ENCODE data around the gene ODAD3. TPM values are rescaled to one million over a fixed set of nuclear protein-coding genes. Genes with fewer than 3 reads are reported as not detected.
"Not testable (repeated sequence)": the region's sequence is repeated elsewhere in the genome, so short reads cannot be mapped to it uniquely, and the experiment has no call there.

Gene ODAD3
- total and polyA plus RNA-seq, 2 of the 13 experiments (the other 11 are each of a cell fraction or from before 2014, with no cell fraction given), result 0.04 to 0.08 TPM

- H3K79me2 ChIP-seq (ENCODE audit: insufficient read depth, low read length); H3K4me2 ChIP-seq (ENCODE audit: low read depth, low read length); DNase-seq (ENCODE audit: low spot score); BruUV-seq (replicated peaks); H3K27ac ChIP-seq (ENCODE audit: extremely low read length, insufficient read depth, low read length); H3K27me3 ChIP-seq (ENCODE audit: control insufficient read depth in 1 of 2, insufficient read depth in 2 of 2, low read length in 2 of 2); H3K4me3 ChIP-seq (replicated peaks in 1 of 3; ENCODE audit: insufficient read depth in 1 of 3, low read depth in 2 of 3, low read length in 3 of 3); POLR2A ChIA-PET; H3K36me3 ChIP-seq (replicated peaks in 1 of 2; ENCODE audit: control insufficient read depth in 1 of 2, insufficient read depth in 2 of 2, low read length in 2 of 2); FAIRE-seq; H3K9ac ChIP-seq (ENCODE audit: insufficient read depth, low read depth, low read length); H4K20me1 ChIP-seq (ENCODE audit: insufficient read depth, low read length); ATAC-seq; H3K9me3 ChIP-seq (ENCODE audit: low read length); in situ Hi-C loops (cut with HindIII; ENCODE audit: extremely low pct_ligation_motif_present, low pct_unique_long_range_greater_than_20kb); H2AFZ ChIP-seq (ENCODE audit: low read length): not testable (repeated sequence)
- CTCF ChIA-PET (ENCODE audit: low intra/inter-chr PET ratio, low total read pairs), result interaction anchor here (2.1 kb wide), 1 partner anchor 67 kb away, joined by 10 read pairs; no protein-coding TSS in a partner anchor
- WGBS (ENCODE audit: low lambda C conversion rate), result 93% methylated on average over 14 of the region's 14 CpGs
- intact Hi-C loops (cut with micrococcal nuclease; ENCODE audit: unreplicated experiment), result loop anchor here (2.0 kb wide), 1 partner anchor 67 kb away; no protein-coding TSS in a partner anchor
- peaks cover 44% of the 10 kb centered on the region for H3K4me1 ChIP-seq (ENCODE audit: insufficient read depth, low read length)
Observed at GRCh38 chr19:11379269-11379845, 55.6 kb downstream of the ODAD3 start.

- WGBS (ENCODE audit: low lambda C conversion rate), result no CpG with 5 or more reads among the region's 8 CpGs
- no peak for TF ChIP-seq SOX13 (IDR thresholded peaks at IDR 0.05)
- no peak for TF ChIP-seq SOX13 (CRISPR knock-in tag; conservative IDR thresholded peaks at IDR 0.05 in 1 of 2, IDR thresholded peaks at IDR 0.05 in 1 of 2)
- no peak for TF ChIP-seq ZZZ3 (CRISPR knock-in tag; IDR thresholded peaks at IDR 0.05; ENCODE audit: borderline replicate concordance)
- TF ChIP-seq GTF2F1 (IDR thresholded peaks at IDR 0.05; ENCODE audit: low read length), result no peak
- no peak for TF ChIP-seq ATM (IDR thresholded peaks at IDR 0.05; ENCODE audit: borderline replicate concordance)
- TF ChIP-seq ARNT2 (CRISPR knock-in tag; IDR thresholded peaks at IDR 0.05; ENCODE audit: low read depth), result no peak
- no peak for TF ChIP-seq KLF15 (CRISPR knock-in tag; IDR thresholded peaks at IDR 0.05; ENCODE audit: borderline replicate concordance)
- TF ChIP-seq ATF2 (CRISPR knock-in tag; IDR thresholded peaks at IDR 0.05), result no peak
- TF ChIP-seq ZNF598 (CRISPR knock-in tag; IDR thresholded peaks at IDR 0.05; ENCODE audit: borderline replicate concordance), result peak; percentile 26; the same call in 1 of the 2 replicates
- TF ChIP-seq ZSCAN12 (CRISPR knock-in tag; IDR thresholded peaks at IDR 0.05), result no peak
- TF ChIP-seq EZH2 (conservative IDR thresholded peaks at IDR 0.05; ENCODE audit: low read depth, low read length), result no peak
- no peak for TF ChIP-seq MED1 (CRISPR knock-in tag; IDR thresholded peaks at IDR 0.05)
- no peak for TF ChIP-seq POLR2A (IDR thresholded peaks at IDR 0.05; ENCODE audit: insufficient read depth in 1 of 2, low read depth in 2 of 2, low read length in 2 of 2)
- TF ChIP-seq PITX1 (CRISPR knock-in tag; IDR thresholded peaks at IDR 0.05), result no peak
- no peak for TF ChIP-seq KMT2B (CRISPR knock-in tag; IDR thresholded peaks at IDR 0.05)
- TF ChIP-seq CAMTA2 (CRISPR knock-in tag; IDR thresholded peaks at IDR 0.05; ENCODE audit: borderline replicate concordance), result no peak
Observed at GRCh38 chr19:11378319-11379189, 56.4 kb downstream of the ODAD3 start.

More at GRCh38 chr19:11378319-11379189, 56.4 kb downstream of the ODAD3 start:
- Histone ChIP-seq H3K9ac (ENCODE audit: insufficient read depth, low read depth, low read length) (no peak overlapping the region), H3K4me1 (ENCODE audit: insufficient read depth, low read length) (peaks cover 48% of the 10 kb centered on the region), H3K4me3 (replicated peaks in 1 of 3; ENCODE audit: insufficient read depth in 1 of 3, low read depth in 2 of 3, low read length in 3 of 3) (no peak overlapping the region), H3K9me3 (ENCODE audit: low read length) (no peaks in the 10 kb centered on the region), H4K20me1 (ENCODE audit: insufficient read depth, low read length) (no peaks in the 10 kb centered on the region), H3K79me2 (ENCODE audit: insufficient read depth, low read length) (peaks cover 12% of the 10 kb centered on the region), H3K27ac (ENCODE audit: extremely low read length, insufficient read depth, low read length) (no peak overlapping the region), H3K36me3 (replicated peaks in 1 of 2; ENCODE audit: control insufficient read depth in 1 of 2, insufficient read depth in 2 of 2, low read length in 2 of 2) (no peaks in the 10 kb centered on the region), H2AFZ (ENCODE audit: low read length) (no peak overlapping the region), H3K4me2 (ENCODE audit: low read depth, low read length) (no peak overlapping the region), H3K27me3 (ENCODE audit: control insufficient read depth in 1 of 2, insufficient read depth in 2 of 2, low read length in 2 of 2) (no peaks in the 10 kb centered on the region; a peak in 1 of 5 replicates)
- no TSS peak for BruUV-seq (replicated peaks)
- ChIA-PET POLR2A (no interaction called here), CTCF (ENCODE audit: low intra/inter-chr PET ratio, low total read pairs) (interaction anchor here (0.8 to 2.1 kb wide), 2 partner anchors 62 to 68 kb away, joined by 3 to 10 read pairs; no protein-coding TSS in a partner anchor)
- peak; percentile 36 for FAIRE-seq
- in situ Hi-C loops (cut with HindIII; ENCODE audit: extremely low pct_ligation_motif_present, low pct_unique_long_range_greater_than_20kb) (no loop called here), intact Hi-C loops (cut with micrococcal nuclease; ENCODE audit: unreplicated experiment) (loop anchor here (1.0 to 2.0 kb wide), 2 partner anchors 68 to 104 kb away; no protein-coding TSS in a partner anchor)
- 0 out of 3 replicates have a peak, but pooled peaks have one; percentile 3 for ATAC-seq
- DNase-seq (ENCODE audit: low spot score), result peak; percentile 48
